ENCODE data around the gene PDE11A.

DNA sequence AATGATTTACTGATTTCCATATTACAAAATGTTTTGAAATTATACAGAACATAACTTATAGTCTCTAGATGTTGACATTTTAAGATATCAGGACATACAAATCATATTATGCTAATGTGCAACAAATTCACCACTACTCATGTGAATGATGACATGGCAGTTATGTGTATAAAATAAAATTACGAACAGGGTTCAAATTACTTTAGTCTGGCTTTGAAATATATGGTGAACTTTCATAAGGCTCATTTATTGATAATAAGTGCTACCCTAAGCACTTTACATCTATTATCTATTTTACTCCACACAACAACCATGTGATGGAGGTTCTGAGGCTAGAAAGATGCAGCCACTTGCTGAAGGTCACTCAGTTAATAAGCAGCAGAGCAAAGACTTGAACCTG lies 62.8 kb downstream of the PDE11A start:
- TF ChIP-seq ELF4 (IDR thresholded peaks at IDR 0.05) (no peak), FOXM1 (IDR thresholded peaks at IDR 0.05; ENCODE audit: borderline replicate concordance) (no peak), L3MBTL2 (conservative IDR thresholded peaks at IDR 0.05) (no peak), ARNT (IDR thresholded peaks at IDR 0.05) (no peak), SUZ12 (IDR thresholded peaks at IDR 0.05) (no peak), SP1 (IDR thresholded peaks at IDR 0.05) (no peak), FOXK2 (IDR thresholded peaks at IDR 0.05) (no peak), FOXA1 (IDR thresholded peaks at IDR 0.05) (no peak), TARDBP (IDR thresholded peaks at IDR 0.05) (no peak), CTBP1 (IDR thresholded peaks at IDR 0.05; ENCODE audit: borderline replicate concordance) (no peak), BHLHE40 (IDR thresholded peaks at IDR 0.05; ENCODE audit: borderline replicate concordance) (no peak)
- TF ChIP-seq, protein P1, sequence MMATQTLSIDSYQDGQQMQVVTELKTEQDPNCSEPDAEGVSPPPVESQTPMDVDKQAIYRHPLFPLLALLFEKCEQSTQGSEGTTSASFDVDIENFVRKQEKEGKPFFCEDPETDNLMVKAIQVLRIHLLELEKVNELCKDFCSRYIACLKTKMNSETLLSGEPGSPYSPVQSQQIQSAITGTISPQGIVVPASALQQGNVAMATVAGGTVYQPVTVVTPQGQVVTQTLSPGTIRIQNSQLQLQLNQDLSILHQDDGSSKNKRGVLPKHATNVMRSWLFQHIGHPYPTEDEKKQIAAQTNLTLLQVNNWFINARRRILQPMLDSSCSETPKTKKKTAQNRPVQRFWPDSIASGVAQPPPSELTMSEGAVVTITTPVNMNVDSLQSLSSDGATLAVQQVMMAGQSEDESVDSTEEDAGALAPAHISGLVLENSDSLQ (IDR thresholded peaks at IDR 0.05), result no peak
